ENCODE measurements around the gene JPT2. TPM values are rescaled to one million over a fixed set of nuclear protein-coding genes. Genes with fewer than 3 reads are reported as not detected.
"Not testable (repeated sequence)": the region's sequence is repeated elsewhere in the genome, so short reads cannot be mapped to it uniquely, and the experiment has no call there.

JPT2 gene
- total RNA-seq, 2 donors from 2014 or later: 49.8 to 62.4 TPM

DNA sequence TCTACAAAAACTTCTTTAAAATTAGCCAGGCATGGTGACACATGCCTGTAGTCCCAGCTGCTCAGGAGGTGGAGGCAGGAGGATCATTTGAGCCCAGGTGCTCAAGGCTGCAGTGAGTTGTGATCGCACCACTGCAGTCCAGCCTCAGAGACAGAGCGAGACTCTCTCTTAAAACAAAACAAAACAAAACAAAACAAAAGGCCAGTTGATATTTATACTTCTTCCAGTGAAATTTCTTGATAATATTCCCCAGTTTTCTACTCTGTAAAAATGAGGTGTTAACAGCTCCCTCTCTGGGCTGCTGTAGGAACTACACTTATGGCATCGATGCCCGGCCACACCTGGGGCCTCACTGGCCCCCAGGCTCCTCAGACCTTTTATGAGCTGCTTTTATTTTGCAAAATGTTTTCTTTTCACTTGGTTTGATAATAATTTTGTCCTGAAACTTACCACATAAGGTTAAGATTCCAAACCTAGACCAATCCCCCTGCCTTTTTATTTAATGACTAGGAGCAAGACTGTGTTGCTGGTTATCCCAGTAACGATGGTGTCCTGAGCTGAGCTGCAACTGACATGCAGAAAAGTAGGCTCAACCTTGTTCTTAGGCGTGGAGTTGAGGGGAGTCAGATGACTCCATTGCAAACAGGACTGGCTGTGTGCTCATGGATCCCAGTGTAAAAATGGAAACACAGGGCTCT is 45.5 kb downstream of the JPT2 start:
- intact Hi-C loops (cut with DNase I, micrococcal nuclease): no loop called here
- ATAC-seq (peak; percentile 48), DNase-seq (peak in 1 of 2 donors; percentile 57)

DNA sequence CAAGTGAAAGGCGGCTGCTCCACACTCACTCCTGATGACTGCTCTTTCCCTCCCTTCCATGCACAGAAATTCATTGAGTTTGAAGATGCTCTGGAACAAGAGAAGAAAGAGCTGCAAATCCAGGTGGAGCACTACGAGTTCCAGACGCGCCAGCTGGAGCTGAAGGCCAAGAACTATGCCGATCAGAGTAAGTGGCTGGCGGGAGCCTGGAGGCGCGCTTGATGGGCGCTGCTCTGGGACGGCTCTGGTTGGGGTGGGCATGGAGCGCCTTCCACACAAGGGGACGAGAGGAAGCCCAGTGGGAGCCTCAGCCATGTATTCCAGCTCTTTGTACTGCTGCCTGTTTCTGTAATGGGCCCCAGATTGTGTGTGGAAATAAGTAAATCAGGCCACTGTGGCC is 46.4 kb downstream of the JPT2 start:
- intact Hi-C loops (cut with DNase I, micrococcal nuclease): no loop called here
- ATAC-seq: no peak
- DNase-seq: no peak

DNA sequence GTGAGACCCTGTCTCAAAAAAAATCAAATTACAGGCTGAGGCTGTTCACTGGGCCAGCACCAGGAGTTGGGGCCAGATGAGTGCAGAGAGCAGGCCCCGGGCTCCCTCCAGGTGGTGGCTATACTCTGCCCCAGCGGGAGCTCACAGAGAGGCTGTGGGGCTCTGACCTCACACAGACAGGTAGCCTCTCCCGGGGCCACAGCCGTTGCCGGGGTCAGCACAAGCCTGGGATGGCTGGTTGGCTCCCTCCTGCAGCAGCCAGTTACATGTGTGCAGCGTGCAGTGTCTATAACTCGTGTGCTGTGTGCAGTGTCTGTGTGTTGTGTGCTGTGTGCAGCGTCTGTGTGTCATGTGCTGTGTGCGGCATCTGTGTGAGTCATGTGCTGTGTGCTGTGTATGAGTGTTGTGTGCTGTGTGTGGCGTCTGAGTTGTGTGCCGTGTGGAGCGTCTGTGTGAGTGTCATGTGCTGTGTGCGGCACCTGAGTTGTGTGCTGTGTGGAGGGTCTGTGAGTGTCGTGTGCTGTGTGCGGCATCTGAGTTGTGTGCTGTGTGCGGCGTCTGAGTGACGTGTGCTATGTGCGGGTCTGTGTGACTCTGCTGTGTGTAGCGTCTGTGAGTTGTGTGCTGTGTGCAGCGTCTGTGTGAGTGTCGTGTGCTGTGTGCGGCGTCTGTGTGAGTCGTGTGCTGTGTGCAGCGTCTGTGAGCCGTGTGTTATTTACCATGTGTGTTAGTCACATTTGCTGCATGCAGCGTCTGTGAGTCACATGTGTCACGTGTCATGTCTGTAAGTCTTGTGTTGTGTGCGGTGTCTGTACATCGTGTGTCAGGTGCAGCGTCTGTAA is 48.8 kb downstream of the JPT2 start:
- ATAC-seq: no peak
- no peak for DNase-seq
- intact Hi-C loops (cut with DNase I, micrococcal nuclease): no loop called here

DNA sequence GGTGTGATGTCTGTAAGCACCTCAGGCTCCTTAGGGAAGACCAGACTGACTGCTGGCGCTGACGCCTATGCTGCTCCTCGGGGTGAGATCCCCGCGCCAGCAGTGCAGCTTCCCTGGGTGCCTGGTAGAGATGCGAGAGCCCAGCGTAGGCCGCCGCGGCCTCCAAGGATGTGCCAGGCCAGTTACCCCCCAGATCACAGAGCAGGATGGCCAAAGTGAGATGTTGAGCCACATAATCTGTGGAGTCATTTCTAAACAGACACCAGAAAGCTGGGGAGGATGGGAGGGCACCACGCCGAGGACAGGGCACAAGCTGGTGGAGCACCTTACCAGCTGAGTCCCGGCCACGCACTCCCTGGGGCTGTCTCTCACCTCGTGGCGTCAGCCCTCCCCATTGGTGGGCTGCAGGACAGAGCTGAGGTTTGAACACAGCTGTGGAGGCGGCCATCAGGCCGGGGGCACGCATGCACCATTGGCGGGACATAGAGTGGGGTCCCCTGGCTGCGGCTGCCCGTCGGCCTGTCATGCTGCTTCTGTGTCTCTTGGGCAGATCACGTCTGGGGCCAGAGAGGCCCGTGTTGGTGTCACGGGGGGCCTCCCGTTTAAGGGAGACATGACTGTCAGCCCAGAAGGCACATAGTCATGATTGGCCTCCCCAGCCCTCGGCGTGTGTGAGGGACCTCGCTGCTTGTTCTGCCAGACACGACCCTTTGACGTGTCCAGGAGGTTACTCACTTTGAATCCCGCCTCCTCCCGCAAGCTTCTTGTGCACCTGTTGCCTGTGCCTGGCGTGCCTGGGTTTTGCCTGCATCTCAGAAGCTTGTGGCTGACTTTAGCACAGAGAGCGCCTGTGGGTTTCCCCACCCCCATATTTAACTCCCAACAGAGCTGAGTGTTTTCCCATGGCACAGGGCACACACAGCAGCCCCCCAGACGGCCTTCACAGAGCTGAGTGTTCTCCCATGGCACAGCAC is 49.9 kb downstream of the JPT2 start:
- no peak for ATAC-seq
- intact Hi-C loops (cut with DNase I, micrococcal nuclease): no loop called here
- DNase-seq: no peak

DNA sequence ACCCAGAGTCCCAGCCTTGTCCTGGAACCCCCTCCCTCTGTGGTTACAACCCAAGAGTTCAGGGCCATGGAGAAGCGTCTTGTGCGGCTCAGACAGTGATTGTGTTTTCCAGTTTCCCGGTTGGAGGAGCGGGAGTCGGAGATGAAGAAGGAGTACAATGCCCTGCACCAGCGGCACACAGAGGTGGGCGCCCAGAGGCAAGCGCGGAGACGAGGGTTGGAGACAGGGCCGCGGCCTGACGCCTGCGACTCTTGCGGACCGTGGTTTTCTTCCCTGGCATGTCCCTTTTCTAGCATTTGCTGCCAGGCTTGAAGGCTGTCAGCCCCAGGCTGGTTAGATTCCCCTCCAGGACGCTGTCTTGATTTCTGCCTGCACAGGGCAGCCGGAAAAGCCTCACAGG is 50.9 kb downstream of the JPT2 start:
- intact Hi-C loops (cut with DNase I, micrococcal nuclease): no loop called here
- DNase-seq (no peak), ATAC-seq (no peak)

DNA sequence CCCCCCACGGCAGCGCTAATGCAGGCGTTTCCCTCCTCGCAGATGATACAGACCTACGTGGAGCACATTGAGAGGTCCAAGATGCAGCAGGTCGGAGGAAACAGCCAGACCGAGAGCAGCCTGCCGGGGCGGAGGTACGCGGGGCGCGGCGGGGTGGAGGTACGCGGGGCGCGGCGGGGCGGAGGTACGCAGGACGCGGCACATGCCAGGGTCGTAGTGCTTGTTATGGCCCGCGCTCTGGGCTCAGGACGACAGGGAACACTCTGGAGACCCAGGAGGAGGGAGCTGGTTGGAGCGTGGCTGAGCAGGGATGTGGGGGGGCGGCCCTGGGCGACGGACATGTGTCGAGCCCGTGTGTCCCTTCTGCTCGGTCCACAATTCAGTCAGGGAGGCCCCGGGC is 51.4 kb downstream of the JPT2 start:
- ATAC-seq: no peak
- intact Hi-C loops (cut with DNase I, micrococcal nuclease): no loop called here
- DNase-seq: no peak

DNA sequence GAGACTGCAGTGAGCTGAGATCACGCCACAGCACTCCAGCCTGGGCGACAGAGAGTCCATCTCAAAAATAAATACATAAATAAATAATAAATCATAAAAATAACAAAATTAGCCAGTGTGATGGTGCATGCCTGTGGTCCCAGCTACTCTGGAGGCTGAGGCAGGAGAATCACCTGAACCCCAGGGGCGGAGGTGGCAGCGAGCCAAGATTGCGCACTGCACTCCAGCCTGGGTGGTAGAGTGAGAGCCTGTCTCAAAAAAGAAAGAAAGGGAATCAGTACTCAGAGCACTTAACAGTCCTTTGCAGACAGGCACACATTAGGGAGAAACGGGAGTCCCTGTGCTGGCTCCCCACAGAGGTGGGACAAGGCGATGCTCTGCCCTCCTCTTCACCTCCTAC is 53.0 kb downstream of the JPT2 start:
- ATAC-seq: no peak
- intact Hi-C loops (cut with DNase I, micrococcal nuclease): no loop called here
- no peak for DNase-seq

DNA sequence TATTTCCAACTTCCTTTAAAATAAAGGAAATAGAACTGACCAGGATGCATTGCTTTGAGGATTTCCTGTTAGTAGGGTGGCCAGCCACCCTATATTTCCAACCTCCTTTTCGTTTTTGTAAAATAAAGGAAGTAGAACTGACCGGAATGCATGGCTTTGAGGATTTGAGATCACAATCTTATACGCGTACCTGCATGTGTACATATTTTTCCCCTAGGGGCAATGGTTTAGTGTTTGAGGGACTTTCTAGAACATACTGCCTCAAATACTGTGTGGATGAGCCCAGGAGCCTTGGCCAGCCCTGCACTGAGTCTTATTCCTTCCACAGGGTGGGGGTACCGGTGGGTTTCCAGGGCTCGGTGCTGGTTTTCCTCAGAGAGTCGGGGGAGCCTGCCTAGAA is 53.5 kb downstream of the JPT2 start:
- ATAC-seq (no peak), DNase-seq (no peak)
- intact Hi-C loops (cut with DNase I, micrococcal nuclease): no loop called here

DNA sequence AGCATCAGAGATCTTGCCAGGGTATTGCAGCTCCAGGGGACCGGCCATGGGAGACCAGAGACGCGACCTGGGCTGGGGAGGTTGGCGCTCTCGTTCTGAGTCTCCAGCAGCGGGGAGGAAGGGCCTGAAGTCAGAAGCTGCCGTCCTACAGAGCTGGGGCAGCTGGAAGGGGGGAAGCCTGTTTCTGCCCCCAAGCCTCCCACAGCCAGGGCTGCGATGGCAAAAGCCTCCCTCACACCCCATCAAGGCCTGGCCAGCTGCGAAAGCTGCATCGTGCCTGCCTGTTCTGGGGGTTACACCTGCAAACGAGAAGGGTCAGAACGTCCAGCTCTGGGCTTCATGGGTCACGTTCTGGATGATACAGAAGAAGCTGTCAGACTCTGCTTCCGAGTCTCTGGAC is 54.0 kb downstream of the JPT2 start:
- ATAC-seq (no peak), DNase-seq (no peak)
- intact Hi-C loops (cut with DNase I, micrococcal nuclease): no loop called here

DNA sequence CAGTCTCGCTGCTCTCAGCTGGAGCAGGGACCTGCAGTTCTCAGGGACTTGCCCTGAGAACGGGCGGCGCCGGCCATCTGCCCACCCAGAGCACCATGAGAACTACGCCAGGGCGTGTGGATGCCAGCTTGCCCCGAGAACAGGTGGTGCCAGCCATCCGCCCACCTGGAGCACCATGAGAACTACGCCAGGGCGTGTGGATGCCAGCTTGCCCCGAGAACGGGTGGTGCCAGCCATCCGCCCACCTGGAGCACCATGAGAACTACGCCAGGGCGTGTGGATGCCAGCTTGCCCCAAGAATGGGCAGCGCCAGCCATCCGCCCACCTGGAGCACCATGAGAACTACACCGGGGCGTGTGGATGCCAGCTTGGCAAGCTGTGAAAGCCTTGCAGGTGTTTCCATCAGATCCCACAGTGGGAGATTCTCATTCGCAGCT is 54.5 kb downstream of the JPT2 start:
- ATAC-seq; intact Hi-C loops (cut with DNase I, micrococcal nuclease); DNase-seq: not testable (repeated sequence)

DNA sequence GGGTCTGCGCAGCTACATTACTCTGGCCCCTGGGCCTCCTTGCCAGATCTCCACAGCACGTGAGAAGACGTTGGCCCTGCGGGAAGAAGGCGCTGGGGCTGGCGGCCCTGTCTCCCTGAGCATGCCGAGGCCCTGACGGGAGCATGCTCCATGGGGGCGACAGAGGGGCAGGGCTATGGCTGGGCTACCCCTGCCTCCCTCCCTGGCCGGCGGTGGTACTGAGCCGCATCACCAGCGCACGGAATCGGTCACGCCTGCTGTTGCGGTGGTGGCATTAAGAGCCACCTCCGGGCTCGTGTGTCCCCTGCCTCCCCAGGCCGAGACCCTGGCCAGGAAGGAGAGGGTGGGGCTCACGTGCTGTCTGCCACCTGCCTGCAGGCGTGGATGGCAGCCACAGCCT is 56.0 kb downstream of the JPT2 start:
- DNase-seq (no peak), ATAC-seq (no peak)
- intact Hi-C loops (cut with DNase I, micrococcal nuclease): no loop called here

DNA sequence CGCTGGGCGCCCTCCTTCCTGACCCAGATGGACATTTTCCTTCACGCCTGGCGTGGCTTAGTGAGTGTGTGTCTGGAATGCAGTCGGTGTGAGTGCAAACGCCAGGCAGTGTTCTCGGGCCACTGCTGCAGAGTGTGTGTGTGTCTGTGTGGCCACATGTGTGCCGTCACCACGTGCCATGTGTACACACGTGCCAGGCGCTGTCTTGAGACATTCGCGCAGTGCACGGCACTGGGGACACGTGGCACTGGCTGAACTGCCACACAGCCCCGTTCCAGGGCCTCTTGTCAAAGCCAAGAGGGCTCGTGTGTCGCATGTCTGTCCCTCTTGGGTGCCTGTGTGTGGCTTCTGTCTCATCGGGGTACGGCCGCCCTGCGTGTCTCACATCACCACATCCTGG is 56.7 kb downstream of the JPT2 start:
- DNase-seq: no peak
- intact Hi-C loops (cut with DNase I, micrococcal nuclease): no loop called here
- ATAC-seq: no peak

DNA sequence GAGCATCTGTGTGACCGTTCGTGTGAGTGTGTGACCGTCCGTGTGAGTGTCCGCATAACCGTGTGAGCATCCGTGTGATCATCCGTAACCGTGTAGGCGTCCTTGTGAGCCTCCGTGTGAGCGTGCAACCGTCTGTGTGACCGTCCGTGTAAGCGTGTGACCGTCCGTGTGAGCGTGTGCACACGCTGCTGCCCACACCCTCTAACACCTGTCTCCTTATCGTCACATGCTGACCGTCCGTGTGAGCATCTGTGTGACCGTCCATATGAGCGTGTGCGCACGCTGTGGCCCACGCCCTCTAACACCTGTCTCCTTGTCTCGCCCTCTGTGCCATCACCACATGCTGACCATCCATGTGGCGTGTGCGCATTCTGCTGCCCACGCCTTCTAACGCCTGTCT is 62.2 kb downstream of the JPT2 start:
- intact Hi-C loops (cut with DNase I, micrococcal nuclease): no loop called here
- no peak for ATAC-seq
- no peak for DNase-seq

DNA sequence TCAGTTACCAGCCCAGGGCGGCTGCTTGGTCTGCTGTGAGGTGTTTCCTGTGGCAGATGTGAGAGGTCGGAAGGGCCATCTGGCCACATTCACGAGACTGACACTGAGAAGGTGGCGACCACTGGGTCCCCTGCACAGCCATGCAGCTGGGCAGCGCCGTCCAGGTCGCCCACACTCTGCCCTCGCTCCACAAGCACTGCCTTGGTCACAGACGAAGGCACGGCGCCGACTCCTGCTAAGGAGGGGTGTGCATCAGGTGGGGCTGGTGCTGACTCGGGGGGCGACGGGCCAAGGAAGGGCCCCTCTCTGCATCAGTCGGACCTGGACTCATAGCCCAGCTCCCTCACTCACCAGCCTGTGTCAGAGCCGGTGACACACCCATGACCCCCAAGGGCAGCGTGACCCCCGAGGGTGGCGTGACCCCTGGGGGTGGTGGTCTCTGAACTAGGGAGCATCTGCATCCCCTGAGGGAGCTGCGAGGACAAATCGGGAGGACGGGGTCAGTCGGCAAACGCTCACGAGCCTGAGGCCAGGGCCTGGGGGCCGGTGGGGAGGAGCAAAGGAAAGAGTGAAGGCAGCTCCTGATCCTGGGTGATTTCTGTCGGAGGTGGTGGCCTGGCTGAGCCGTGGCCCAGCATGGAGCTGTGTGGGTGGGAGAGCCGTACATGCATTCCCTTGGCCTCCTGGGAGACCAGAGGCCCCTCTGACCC is 62.9 kb downstream of the JPT2 start:
- DNase-seq (no peak), ATAC-seq (no peak)
- intact Hi-C loops (cut with DNase I, micrococcal nuclease): no loop called here

DNA sequence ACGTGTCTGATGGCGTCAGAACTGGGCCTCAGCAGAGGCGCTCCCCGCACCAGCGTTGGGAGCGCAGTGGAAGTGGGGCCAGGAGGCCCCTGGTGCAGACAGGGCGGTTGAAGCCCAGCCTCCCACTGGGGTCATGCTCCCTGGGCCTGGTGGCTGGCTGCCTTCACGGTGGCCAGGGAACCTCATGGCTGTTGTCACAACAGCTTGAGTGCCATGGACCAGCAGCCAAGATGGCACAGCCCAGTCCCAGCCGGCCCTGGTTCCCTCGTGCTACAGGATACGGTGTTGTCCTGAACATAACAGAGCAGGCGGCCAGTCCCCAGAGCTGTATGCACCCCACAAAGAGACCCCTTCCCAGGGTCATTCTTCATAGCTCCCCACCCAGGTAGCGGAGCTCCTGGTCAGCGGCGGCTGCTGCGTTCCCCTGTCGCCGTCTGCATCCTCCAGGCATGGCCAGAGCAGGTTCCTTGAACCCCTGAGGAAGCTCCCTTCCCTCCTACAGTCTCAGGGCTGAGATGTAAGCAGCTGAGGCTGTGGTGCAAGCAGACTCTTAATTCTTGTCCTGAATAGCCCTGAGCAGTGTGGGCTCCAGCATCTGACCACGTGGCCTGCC is 63.6 kb downstream of the JPT2 start:
- intact Hi-C loops (cut with DNase I, micrococcal nuclease): no loop called here
- ATAC-seq (no peak), DNase-seq (no peak)

DNA sequence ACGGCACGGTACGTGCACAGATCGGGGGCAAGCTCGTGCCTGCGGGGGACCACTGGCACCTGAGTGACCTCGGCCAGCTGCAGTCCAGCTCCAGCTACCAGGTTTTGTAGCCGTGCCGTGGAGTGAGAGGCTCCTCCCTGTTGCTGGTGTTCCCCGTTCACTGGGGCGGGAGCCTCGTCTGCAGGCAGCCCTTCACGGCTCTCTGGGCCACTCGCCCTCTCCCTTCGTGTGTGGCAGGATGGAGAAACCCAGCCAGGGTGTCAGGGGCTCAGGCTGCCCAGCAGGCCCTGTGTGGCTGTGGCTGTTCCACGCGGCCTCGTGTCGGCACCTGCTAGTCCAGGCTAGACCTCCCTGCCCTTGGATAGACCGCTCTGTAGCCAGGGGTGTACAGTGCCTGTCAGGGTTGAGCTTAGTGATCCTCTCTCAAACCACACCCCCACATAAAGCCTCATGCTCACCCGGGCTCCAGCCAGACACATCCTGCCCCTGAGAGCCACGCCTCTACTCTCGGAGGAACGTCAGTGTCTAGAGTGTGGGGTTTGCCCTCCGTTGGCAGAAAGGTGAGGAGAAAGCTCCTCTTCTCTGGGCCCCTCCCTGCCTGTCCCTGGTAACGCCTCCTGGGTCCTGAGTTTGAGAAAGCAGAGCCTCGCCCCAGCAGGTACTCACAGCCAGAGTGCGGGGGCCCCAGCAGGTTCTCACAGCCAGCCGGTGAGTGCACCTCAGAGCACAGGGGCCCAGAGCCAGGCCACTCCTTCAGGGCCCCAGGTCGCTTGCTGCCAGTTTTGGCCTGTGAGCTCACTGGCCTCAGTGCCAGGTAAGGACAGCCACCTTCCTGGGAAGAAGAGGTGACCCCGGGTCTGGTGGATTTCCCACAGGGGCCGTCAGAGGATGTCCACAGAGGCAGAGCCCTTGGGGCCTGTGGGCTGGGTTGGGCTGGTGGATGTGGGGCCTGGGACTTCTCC is 65.6 kb downstream of the JPT2 start:
- intact Hi-C loops (cut with DNase I, micrococcal nuclease): no loop called here
- DNase-seq: no peak
- no peak for ATAC-seq

DNA sequence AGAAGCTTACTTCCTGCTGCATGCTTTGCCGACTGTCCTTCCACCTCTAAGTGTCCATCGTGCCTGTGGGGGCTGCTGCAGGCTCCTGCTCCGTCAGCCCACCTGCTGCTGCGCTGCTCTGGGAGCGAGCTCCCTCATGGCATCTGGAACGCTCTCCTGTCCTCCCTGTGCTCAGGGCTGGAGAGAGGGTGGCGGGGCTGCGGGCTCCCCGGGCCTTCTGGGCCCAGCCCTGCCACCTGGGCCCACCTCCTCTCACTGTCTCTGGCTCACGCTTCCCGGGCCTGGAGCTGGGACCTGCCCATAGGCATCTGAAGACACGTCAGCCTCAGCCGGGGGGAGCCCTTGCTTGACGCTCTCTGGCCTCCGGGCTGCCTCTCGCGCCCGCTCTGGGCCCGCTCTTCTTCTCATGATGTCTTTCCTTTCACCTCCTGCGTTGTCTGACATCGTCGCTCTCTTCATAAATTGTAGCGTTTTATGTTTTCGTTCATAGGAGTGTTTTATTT is 66.3 kb downstream of the JPT2 start:
- intact Hi-C loops (cut with DNase I, micrococcal nuclease): no loop called here
- DNase-seq: no peak
- ATAC-seq: no peak

Data from left colon (tissue), 2 donors.